ENCODE measurements around the gene PDZD7. TPM values are rescaled to one million over a fixed set of nuclear protein-coding genes. Genes with fewer than 3 reads are reported as not detected.

The PDZD7 gene
- polyA plus RNA-seq, 1 donor from 2014 or later = 1.5 TPM

DNA sequence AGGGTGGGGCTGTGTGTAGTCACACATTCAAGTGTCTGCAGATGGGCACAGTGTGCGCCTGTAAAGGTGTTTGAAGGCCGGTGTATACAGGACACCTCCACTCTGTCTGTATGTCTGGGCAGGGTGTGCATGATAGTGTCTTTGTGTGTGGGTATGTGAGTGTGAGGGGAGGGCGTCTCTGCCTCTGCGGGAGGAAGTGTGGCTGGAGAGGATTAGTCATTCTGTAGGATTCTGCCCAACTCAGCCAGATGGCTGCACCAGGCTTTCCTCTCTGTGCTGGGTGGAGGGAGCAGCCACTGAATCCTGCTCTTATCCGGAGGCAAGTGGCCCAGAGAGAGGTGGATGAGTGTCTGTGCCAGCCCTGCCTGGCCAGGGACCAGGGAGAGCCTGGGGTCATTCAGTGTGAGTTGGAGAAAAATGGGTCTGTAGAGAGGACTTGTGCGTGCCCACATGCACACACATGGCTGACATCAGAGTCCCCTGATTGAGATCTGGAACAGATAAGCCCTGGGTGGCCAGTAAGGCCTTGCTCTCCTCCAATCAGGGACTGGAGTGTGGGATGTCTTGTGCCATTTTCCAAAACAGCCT lies 1.8 kb upstream of the PDZD7 start:
- Histone ChIP-seq H3K9ac (ENCODE audit: low read length) (peak overlapping the region; percentile 79), H3K79me2 (replicated peaks; ENCODE audit: insufficient read depth, low read length) (no peaks in the 10 kb centered on the region), H3K4me2 (ENCODE audit: low read length) (peak overlapping the region; percentile 85), H4K20me1 (ENCODE audit: insufficient read depth) (no peaks in the 10 kb centered on the region), H3K4me3 (ENCODE audit: low read length) (peak overlapping the region; percentile 78), H3K27ac (ENCODE audit: low read length) (peak overlapping the region; percentile 51), H3K27me3 (ENCODE audit: insufficient read depth, low read depth, low read length) (peaks cover 49% of the 10 kb centered on the region), H2AFZ (ENCODE audit: low read depth, low read length) (peak overlapping the region; percentile 18), H3K9me3 (ENCODE audit: low read length) (no peaks in the 10 kb centered on the region), H3K36me3 (ENCODE audit: insufficient read depth, low read length) (no peaks in the 10 kb centered on the region), H3F3A (ENCODE audit: insufficient read depth, low read length, poor library complexity, severe bottlenecking) (no peaks in the 10 kb centered on the region), H3K9me2 (ENCODE audit: insufficient read depth, low read length) (no peaks in the 10 kb centered on the region)
- TF ChIP-seq REST (IDR thresholded peaks at IDR 0.05; ENCODE audit: borderline replicate concordance) (no peak), SMC3 (conservative IDR thresholded peaks at IDR 0.05; ENCODE audit: poor library complexity) (no peak), RAD21 (conservative IDR thresholded peaks at IDR 0.05) (no peak), POLR2AphosphoS5 (IDR thresholded peaks at IDR 0.05) (no peak), EP300 (conservative IDR thresholded peaks at IDR 0.05; ENCODE audit: poor library complexity, severe bottlenecking) (no peak), TAF1 (IDR thresholded peaks at IDR 0.05; ENCODE audit: low read depth) (no peak), EZH2 (IDR thresholded peaks at IDR 0.05; ENCODE audit: borderline replicate concordance, insufficient read depth, low read length, poor library complexity, severe bottlenecking) (no peak), MXI1 (conservative IDR thresholded peaks at IDR 0.05; ENCODE audit: poor library complexity, severe bottlenecking) (no peak)
- TF ChIP-seq, protein P1, sequence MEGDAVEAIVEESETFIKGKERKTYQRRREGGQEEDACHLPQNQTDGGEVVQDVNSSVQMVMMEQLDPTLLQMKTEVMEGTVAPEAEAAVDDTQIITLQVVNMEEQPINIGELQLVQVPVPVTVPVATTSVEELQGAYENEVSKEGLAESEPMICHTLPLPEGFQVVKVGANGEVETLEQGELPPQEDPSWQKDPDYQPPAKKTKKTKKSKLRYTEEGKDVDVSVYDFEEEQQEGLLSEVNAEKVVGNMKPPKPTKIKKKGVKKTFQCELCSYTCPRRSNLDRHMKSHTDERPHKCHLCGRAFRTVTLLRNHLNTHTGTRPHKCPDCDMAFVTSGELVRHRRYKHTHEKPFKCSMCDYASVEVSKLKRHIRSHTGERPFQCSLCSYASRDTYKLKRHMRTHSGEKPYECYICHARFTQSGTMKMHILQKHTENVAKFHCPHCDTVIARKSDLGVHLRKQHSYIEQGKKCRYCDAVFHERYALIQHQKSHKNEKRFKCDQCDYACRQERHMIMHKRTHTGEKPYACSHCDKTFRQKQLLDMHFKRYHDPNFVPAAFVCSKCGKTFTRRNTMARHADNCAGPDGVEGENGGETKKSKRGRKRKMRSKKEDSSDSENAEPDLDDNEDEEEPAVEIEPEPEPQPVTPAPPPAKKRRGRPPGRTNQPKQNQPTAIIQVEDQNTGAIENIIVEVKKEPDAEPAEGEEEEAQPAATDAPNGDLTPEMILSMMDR (IDR thresholded peaks at IDR 0.05; ENCODE audit: poor library complexity, severe bottlenecking) = no peak

GRCh38 chr10:101031796-101032636 lies 1.1 kb upstream of the PDZD7 start:
- peak overlapping the region; percentile 25 for H2AFZ ChIP-seq (ENCODE audit: low read depth, low read length)
- H3K9me2 ChIP-seq (ENCODE audit: insufficient read depth, low read length) = no peaks in the 10 kb centered on the region
- peak overlapping the region; percentile 85 for H3K4me2 ChIP-seq (ENCODE audit: low read length)
- H3K36me3 ChIP-seq (ENCODE audit: insufficient read depth, low read length) = no peaks in the 10 kb centered on the region
- H3K9me3 ChIP-seq (ENCODE audit: low read length) = no peaks in the 10 kb centered on the region
- no peak for TF ChIP-seq SMC3 (conservative IDR thresholded peaks at IDR 0.05; ENCODE audit: poor library complexity)
- peak; percentile 41 for TF ChIP-seq EP300 (conservative IDR thresholded peaks at IDR 0.05; ENCODE audit: poor library complexity, severe bottlenecking)
- TF ChIP-seq RAD21 (conservative IDR thresholded peaks at IDR 0.05) = peak; percentile 11
- TF ChIP-seq POLR2AphosphoS5 (IDR thresholded peaks at IDR 0.05) = peak; percentile 88
- TF ChIP-seq EZH2 (IDR thresholded peaks at IDR 0.05; ENCODE audit: borderline replicate concordance, insufficient read depth, low read length, poor library complexity, severe bottlenecking) = no peak
- TF ChIP-seq MXI1 (conservative IDR thresholded peaks at IDR 0.05; ENCODE audit: poor library complexity, severe bottlenecking) = no peak
- no peak for TF ChIP-seq TAF1 (IDR thresholded peaks at IDR 0.05; ENCODE audit: low read depth)
- TF ChIP-seq REST (IDR thresholded peaks at IDR 0.05; ENCODE audit: borderline replicate concordance) = no peak
- TF ChIP-seq, protein P1 (IDR thresholded peaks at IDR 0.05; ENCODE audit: poor library complexity, severe bottlenecking) = no peak
- H3K4me3 ChIP-seq (ENCODE audit: low read length) = peak overlapping the region; percentile 78
- H4K20me1 ChIP-seq (ENCODE audit: insufficient read depth) = no peaks in the 10 kb centered on the region
- no peaks in the 10 kb centered on the region for H3K79me2 ChIP-seq (replicated peaks; ENCODE audit: insufficient read depth, low read length)
- no peaks in the 10 kb centered on the region for H3F3A ChIP-seq (ENCODE audit: insufficient read depth, low read length, poor library complexity, severe bottlenecking)
- H3K27ac ChIP-seq (ENCODE audit: low read length) = peak overlapping the region; percentile 51
- peaks cover 54% of the 10 kb centered on the region for H3K27me3 ChIP-seq (ENCODE audit: insufficient read depth, low read depth, low read length)
- H3K9ac ChIP-seq (ENCODE audit: low read length) = peak overlapping the region; percentile 79

Measured in neural cell (in vitro differentiated cells).